ENCODE measurements around the gene MYT1.
"Not testable (repeated sequence)": the region's sequence is repeated elsewhere in the genome, so short reads cannot be mapped to it uniquely, and the experiment has no call there.

The MYT1 gene
- long read RNA-seq, donor 1: 0 reads
- long read RNA-seq, donor 2: 0 reads
- long read RNA-seq, donor 3: 0 reads
- long read RNA-seq, donor 4: 0 reads
- long read RNA-seq, donor 5: 0 reads
- long read RNA-seq, donor 6: 0 reads
- long read RNA-seq, donor 7: 0 reads
- long read RNA-seq, donor 8: 0 reads

- no peak for DNase-seq
Measured at GRCh38 chr20:64164123-64164836, at the start of gene MYT1. Gene MYT1 (plus strand): TSS chr20:64164452. CDS start chr20:64198862, 34,410 bp downstream.

GRCh38 chr20:64115171-64115911 lies 48.9 kb upstream of the MYT1 start:
- DNase-seq: no peak

DNA sequence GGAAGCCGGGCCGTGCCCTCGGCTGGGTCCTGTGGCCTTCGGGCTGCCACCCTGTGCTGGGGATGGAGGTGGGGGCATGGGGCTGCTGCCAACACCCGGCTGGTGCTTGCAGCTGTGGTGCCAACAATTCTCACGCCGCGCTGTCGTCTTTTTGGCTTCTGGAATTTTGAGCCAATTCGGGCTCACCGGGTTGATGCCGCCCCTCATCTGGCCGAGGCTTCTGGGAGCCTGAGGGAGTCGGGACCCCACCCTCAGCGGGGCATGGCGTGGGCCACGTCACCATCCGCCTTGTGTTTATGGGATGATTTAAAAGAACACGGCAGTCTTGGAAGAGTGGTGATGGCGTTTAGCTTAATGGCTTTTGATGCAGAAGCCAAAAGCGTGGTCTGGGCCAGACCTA lies 48.2 kb upstream of the MYT1 start:
- DNase-seq: no peak

DNA sequence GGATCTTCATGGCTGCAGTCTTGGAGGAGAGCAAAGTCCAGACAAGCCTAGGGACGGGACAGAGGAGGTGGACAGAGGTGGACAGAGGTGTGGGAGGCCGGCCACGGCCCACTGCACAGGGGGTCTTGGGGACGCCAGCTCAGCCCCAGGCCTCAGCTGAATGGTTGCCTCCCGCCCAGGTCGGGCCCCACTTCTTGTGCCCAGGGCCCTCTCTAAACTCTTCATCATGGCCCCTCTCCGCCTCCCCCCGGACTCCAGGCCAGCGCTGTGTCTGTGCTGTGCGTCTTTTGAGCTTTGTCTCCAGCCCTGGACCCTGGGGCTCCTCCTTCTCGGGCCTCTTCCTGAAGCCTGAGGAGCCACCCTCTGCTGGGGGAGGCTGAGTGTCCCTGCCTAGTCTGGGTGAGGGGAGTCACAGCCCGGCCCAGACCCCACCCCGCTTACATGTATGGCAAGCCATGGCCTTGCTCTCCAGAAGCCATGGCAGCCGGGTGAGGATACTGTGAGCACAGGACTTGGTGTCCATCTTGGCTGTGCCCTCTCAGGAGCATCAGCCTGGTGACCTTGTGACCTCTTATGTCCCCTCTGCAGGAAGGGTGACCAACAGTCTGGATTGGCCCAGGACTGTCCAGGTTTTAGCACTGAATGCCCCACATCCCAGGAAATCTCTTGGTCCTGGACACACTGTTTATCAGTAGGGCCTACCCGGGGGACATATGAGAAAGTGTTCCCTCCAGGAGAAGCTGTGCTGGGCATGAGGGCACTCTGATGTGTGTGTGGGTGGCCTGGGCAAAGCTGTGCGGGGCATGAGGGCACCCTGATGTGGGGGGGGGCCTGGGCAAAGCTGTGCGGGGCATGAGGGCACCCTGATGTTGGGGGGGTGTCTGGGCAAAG lies 47.5 kb upstream of the MYT1 start:
- DNase-seq: no peak

DNA sequence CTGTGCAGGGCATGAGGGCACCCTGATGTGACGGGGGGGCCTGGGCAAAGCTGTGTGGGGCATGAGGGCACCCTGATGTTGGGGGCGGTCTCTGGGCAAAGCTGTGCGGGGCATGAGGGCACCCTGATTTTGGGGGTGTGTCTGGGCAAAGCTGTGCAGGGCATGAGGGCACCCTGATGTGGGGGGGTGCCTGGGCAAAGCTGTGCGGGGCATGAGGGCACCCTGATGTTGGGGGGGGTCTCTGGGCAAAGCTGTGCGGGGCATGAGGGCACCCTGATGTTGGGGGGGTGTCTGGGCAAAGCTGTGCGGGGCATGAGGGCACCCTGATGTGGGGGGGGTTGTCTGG lies 46.8 kb upstream of the MYT1 start:
- DNase-seq: not testable (repeated sequence)

- DNase-seq: no peak
Measured at GRCh38 chr20:64119301-64119680, 45.0 kb upstream of the MYT1 start.

DNA sequence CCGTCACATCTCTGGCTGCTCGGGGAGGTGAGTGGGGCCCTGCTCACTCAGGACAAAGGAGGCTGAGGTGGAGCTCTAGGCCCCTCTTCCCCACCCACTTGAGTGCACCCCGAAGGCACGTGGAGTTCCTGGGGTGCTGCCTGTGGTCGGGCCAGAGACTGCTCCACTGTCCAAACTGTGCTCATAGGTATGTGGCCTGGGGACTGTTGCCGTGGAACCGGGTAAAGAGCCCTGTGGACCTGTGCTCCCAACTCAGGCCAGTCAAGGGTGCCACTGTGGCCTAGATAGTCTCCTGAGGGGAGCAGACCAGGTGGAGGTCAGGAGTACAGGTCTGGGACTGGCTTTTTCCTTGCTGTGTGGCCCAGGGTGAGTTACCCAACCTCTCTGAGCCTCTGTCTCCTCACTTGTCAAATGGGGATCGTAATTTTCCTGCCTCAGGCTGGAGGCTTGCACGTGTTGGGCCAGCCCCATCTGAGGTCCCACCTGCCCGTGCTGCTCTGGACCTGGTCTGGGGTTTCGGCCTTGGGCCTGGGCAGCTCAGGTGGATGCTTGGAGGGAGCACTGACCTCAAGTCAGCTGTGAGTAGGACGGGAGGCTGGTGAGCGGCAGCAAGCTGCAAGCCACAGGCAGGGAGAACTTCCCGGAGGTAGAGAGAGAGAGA lies 44.4 kb upstream of the MYT1 start:
- peak; percentile 39 for DNase-seq

DNA sequence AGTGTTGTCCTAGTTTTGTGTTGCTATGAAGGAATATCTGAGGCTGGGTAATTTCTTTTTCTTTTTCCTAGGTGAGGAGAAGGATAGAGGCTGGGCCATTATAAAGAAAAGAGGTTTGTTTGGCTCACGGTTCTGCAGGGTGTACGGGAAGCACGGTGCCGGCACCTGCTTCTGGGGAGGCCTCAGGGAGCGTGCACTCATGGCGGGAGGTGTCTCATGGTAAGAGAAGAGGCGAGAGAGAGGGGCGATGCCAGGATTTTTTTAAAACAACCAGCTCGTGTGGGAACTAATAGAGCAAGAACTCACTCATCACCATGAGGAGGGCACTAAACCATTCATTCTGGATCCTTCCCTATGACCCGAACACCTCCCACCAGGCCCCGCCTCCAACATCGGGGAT lies 42.7 kb upstream of the MYT1 start:
- no peak for DNase-seq

GRCh38 chr20:64122927-64123326 lies 41.3 kb upstream of the MYT1 start:
- not testable (repeated sequence) for DNase-seq

DNA sequence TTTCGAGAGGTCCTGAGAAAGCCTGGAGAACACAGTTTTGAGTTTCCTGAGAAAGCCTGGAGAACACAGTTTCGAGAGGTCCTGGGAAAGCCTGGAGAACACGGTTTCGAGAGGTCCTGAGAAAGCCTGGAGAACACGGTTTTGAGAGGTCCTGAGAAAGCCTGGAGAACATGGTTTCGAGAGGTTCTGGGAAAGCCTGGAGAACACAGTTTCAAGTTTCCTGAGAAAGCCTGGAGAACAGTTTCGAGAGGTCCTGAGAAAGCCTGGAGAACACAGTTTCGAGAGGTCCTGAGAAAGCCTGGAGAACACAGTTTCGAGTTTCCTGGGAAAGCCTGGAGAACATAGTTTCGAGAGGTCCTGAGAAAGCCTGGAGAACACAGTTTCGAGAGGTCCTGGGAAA lies 40.7 kb upstream of the MYT1 start:
- not testable (repeated sequence) for DNase-seq

GRCh38 chr20:64129146-64129782 lies 35.0 kb upstream of the MYT1 start:
- DNase-seq: no peak

- DNase-seq: no peak
Measured at GRCh38 chr20:64130271-64130670, 34.0 kb upstream of the MYT1 start.

GRCh38 chr20:64130876-64131275 lies 33.4 kb upstream of the MYT1 start:
- DNase-seq: no peak

DNA sequence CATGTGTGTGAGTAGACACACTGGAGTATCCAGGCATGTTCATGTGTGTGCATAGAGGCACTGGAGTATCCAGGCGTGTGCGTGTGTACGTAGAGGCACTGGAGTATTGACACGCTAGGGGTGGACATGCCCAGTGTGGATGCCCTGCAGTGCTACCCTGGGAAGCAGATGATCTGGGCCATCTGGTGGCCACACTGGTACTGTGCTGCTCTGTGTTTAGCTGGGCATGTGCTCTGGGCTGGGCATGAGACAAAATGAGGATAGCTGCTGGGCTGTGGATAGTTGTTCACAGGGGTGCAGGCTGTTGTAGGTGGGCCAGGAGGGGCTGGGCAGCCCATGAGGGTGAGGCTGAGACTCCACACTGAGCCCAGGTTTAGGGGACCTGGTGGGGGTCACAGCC lies 32.8 kb upstream of the MYT1 start:
- DNase-seq: no peak

DNA sequence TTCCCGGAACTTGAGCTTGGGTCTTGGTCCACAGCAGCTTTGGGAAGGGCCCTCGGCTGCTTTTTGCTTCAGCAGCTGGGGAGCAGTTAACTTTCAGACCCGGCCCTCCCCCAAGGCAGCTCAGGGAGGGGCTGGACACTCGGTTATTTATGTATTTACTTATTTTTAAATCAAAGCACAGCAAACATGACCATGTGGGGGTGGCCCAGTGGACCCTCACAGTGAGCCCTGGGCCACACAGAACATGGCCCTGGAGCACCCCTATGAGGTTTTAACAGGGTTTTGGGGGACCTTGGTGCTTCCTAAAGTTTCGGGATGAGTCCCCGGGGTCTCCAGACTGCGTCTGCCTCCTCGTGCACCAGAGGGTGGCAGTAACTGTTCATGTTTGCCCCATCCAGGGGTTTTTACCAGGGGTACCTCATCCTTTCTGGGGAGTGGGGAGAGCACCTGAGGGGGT lies 30.3 kb upstream of the MYT1 start:
- DNase-seq: no peak

DNA sequence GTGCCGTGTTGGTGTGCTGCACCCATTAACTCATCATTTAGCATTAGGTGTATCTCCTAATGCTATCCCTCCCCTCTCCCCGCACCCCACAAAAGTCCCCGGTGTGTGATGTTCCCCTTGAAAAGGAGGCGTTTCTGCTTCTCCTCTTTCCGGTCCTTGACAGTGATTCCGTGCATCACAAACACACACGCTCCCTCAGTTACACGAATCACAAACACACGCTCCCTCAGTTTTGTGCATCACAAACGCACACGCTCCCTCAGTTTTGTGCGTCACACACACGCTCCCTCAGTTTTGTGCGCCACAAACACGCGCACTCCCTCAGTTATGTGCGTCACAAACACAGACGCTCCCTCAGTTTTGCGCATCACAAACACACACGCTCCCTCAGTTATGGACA lies 29.5 kb upstream of the MYT1 start:
- DNase-seq: not testable (repeated sequence)

- DNase-seq: no peak
Measured at GRCh38 chr20:64136004-64136710, 28.1 kb upstream of the MYT1 start.

DNA sequence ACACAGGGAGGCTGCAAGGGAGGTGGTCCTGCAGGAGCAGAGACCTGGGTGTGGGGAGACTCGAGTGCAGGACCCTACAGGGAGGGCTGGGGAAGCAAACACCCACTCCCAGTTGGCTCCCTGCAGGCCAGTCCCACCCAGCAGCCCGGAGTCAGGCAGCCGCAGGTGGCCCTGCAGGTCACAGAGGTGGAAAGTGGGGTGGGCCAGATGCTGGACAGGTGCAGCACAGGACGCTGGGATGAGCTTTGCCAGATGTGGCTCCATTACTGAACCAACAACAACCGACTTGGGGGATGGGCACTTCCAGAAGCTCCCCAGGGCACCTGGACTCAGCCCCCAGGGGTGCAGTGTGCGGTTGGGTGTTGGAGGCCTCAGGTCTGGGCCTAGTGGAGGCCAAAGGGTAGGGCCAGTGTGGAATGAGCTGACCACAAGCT lies 26.6 kb upstream of the MYT1 start:
- no peak for DNase-seq

- DNase-seq: no peak
Measured at GRCh38 chr20:64138276-64138815, 25.9 kb upstream of the MYT1 start.
